Measurements from ENCODE around the gene ABCF3.

Gene ABCF3

DNA sequence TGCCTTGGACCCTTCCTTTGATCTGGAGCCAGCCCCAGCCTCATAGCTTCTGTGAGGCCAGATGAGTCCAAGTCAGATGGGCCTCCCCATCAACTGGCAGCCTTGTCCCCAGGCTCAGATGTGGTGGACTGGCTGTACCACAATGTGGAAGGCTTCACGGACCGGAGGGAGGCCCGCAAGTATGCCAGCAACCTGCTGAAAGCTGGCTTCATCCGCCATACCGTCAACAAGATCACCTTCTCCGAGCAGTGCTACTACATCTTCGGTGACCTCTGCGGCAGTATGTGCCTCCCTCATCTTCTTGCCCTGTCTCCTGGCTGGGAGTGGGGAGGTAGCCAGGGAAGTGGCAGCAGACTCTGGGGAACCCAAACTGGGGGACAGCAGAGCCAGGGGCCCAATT lies 18.2 kb upstream of the ABCF3 start:
- FAIRE-seq = no peak

DNA sequence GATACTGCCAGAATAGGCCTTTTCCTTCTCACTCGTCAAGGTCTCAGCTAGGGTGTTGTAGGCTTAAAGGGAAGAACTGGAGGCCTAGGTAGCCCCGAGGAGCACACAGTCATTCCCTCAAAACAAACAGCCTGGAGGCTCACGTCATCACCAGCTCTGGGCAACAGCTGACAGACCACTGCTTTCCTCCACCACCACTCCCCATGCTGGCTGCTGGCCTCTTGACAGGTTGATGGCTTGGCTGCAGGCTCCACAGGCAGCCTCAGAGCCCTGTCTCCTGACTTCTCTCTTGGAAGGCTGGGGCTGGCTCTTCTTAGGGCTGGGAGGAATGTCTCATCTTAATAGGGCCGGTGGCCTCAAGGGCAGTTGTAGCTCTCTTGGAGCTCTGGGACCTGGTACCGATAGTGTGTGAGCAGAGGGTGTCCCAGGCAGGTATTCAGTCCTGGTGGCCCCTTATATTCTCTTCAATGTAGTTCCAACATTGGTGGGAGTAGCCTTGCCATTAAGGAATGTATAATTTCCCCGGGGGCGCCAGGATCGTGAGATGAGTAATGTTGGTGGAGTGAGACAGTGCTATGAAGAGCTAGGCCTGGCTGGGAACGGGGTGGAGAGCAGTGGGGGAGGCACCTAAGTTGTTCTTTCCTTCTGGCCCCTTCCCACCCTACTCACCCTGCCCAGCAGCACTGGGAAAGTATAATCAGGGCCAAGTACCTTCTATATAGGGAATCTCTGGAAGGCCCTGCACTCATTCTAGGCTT lies 17.5 kb upstream of the ABCF3 start:
- no peak for FAIRE-seq

DNA sequence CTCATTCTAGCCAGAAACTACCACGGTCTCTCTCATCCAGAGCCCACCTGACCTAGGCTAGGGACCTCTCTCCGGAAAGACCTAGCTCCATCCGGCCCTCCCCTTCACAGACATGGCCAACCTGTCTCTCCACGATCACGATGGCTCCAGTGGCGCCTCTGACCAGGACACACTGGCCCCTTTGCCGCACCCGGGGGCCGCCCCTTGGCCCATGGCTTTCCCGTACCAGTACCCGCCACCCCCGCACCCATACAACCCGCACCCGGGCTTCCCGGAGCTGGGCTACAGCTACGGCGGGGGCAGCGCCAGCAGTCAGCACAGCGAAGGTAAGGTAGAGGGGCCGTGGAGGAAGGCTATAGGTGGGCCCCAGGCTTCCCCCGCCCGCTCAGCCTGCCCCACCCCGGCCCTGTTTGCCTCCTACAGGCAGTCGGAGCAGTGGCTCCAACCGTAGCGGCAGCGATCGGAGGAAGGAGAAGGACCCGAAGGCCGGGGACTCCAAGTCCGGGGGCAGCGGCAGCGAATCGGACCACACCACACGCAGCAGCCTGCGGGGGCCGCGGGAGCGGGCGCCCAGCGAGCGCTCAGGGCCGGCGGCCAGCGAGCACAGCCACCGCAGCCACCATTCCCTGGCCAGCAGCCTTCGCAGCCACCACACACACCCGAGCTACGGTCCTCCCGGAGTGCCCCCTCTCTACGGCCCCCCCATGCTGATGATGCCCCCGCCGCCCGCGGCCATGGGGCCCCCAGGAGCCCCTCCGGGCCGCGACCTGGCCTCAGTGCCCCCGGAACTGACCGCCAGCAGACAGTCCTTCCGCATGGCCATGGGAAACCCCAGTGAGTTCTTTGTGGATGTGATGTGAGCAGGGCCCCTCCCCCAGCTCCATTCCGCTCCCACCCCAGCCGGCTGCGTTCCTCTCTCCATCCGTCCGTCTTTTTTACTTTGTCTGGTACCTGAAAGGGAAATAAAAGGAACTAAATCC lies 15.8 kb upstream of the ABCF3 start:
- no peak for FAIRE-seq

GRCh38 chr3:184171562-184171961 lies 14.4 kb upstream of the ABCF3 start:
- FAIRE-seq = no peak

DNA sequence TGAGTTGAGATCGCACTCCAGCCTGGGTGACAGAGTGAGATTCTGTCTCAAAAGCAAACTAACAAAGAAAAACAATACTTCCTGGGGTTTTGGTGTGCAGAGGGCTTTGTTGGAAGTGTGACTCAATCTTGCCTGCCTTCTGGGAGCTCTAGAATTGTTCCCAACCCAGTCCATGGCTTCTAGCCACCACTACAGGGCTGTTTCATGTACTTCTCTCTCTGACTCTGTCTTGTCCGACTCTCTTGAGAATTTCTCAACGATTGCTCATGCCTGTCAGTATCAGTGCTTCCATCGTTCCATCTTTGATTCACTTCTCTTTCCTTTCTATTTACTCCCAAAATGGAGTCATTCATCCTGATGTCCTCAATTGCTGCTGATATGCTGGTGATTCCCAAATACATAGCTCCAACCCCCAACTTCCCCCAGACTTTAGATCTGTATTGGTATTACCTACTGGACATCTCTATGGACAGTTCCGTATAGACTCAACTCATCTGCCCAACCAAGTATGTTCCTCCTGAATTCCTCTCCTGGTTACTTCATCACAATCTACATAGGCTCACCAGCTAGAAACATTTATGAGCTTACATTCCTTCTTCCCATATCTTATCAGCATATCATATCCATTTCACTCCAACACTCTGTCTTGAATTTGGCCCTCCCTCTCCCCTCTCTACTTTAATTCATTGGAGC lies 13.2 kb upstream of the ABCF3 start:
- no peak for FAIRE-seq

DNA sequence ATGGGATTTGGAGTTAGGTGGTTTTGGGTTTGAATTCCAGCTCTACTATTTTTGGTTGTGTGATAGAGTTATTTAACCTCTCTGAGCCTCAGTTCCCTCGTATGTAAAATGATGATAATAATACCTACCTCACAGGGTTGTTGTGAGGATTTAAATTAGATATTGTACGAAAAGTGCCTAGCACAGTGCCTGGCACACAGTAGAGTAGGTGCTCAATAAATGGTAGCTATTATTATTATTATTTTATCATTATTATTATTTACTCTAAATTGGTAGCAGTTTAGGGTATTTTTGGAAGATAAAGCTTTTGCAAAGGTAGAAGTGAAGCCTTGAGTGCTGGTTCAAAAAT lies 12.7 kb upstream of the ABCF3 start:
- no peak for FAIRE-seq

DNA sequence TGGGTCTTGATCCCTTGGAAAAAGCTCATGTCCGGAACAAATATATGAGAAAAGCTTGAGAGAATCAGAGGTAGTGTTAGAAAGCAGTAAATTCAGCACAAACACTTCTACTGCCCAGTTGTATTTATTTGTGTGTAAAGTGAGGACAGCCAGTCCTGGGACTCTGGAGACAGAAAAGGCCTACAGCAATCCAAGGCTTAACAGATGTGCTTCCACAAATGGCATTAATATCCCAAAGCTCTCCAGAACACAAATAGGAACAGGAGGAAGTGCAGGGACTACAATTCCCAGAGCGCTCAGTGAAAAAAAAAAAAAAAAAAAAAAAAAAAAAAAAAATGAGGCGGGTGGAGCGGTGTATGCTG lies 11.7 kb upstream of the ABCF3 start:
- FAIRE-seq = no peak

DNA sequence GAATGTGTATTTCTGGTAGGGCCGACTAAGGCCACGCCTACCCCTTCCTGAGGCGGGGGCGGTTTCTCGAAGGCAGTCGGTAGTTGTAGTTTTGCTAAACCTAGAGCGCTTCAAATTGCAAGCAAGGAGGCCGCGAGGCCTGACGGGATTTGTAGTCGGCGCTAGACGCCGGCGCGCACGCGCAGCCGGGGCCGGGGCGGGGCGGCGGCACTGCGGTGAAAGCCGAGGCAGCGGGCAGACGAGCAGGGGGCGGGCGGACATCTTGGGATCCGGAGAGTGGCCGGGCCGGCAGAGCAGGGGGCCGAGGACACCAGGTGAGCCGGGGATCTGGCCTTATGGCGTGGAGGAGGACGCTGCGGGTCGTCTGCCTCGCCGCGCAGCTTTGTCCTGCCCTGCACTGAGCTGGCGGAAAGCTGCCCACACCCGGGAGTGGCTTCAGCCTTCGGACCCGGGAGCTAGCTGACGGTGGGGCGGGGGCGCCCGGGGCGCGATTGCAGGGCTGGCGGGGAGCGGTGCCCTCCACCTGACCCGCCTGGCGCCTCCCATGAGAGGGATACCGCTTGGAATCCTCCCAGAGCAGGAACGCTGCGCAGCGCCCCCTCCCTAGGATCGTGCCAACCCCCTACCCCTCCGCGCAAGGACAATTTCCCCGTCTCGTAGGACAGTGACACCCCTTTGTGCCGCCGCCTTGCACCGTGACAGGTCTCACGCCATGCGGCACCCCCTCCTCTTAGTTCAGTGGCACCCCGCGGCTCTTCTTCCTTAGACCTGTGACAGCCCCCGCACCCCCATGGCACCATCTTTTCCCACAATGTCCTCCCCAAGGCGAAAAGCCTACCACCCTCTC lies 11.1 kb upstream of the ABCF3 start, which contains the start of gene AP2M1:
Gene AP2M1 (plus strand): TSS at position 210 of the 847 bp plus-strand sequence. CDS start 2,139 bp downstream, outside the sequence.
- FAIRE-seq = no peak

- FAIRE-seq = no peak
Observed at GRCh38 chr3:184175506-184175905, 10.5 kb upstream of the ABCF3 start.

DNA sequence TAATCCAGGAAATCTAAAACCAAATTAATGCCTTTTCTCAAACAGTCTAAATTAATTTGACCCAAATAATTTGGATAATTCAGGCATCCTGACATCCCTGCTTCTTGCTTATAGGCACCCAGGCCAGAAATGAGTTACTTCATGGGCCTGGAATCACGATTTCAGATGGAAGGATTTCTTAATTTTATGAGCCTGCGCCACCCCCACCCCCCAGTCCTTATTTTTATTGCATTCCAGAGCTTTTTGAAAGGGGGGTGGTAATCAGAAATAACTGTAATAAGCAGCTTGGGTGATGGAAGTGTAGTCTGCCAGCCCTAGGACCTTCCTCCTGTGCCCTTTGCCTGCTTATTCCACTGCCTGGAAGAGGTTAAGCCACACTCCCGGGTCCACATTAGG lies 10.0 kb upstream of the ABCF3 start:
- FAIRE-seq = no peak

DNA sequence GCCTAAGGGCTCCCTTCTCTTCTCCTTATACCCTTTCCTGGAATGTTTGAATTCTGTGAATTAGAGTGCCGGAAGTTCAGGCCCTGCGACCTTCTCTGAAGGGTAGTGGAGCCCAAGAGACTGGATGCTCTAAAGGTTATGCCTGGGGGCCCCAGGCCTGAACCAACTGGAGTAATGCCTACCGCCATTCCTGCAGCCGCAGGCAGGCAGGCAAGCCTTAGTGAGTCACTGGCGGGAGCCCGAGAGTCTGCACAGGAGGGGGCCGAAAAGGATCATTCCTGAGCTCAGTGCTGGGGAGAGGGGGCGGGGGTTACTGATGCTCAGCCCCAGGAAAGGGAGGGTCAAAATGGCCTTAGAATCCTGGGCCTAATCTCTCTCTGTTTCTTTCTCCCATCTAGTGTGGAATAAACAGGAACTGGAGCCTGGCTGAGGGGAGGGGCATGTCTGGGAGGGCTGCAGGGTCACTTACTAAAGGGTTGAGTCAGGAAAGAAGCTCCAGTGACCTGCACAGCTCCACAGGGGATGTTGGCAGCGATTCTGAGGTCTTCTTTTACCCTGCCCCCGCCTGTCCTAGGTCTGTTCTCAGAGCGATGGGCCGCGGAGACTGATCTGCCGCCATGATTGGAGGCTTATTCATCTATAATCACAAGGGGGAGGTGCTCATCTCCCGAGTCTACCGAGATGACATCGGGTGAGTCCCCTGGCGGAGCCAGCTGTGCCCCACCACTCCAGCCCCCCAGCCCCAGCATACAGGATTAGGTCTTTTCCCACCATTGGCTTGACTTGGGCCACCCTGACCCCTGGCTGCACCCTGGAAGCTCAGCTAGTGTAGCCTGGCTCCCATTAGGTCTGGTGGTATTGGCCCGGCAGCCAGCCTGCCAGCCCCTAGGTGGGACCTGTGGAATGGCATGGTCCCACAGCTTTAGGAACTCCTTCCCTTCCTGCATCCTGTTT lies 9.3 kb upstream of the ABCF3 start:
- no peak for FAIRE-seq

GRCh38 chr3:184177331-184177731 lies 8.7 kb upstream of the ABCF3 start:
- no peak for FAIRE-seq

DNA sequence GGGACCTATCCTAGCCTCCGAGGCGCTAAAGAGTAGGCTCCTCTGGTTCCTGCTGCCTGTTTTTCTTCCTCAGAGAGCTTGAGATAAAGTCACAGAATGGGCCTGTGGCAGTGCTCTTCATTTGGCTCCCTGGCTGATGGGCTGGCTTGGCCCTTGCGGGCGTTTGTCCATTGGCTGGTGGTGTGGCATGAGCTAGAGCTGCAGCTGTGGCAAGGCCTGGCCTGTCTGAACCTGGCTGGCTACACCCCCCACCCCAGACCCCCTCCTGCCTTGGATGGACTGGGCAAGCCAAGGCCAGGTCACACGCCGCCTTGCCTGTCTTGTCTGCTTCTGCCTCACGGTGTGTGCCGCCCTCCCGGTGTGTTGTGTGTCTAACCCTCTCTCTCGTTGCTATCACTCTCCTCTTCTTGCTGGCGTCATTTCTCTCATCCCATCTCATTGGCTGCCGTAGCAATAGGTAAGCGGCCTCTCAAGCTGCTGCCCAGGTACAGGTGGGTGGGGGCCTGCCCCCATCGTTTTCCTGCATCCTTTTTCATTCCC lies 8.2 kb upstream of the ABCF3 start:
- no peak for FAIRE-seq

DNA sequence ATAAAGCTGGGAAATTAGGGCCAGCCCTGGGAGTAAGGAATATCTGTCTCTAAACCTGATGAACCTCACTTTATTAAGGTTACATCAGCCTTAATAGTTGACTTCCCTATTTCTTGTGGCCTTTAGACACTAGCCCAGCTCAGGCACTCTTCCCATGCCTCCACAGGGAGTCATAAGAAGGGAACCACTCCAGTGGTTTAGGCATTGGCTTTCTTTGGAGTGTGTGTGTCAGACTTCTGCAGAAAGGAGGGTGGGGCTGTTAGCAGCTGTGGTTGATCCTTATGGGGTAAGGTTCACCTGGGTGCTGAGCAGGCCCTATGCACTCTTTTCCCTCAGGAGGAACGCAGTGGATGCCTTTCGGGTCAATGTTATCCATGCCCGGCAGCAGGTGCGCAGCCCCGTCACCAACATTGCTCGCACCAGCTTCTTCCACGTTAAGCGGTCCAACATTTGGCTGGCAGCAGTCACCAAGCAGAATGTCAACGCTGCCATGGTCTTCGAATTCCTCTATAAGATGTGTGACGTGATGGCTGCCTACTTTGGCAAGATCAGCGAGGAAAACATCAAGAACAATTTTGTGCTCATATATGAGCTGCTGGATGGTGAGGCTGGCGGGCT lies 7.4 kb upstream of the ABCF3 start:
- no peak for FAIRE-seq

DNA sequence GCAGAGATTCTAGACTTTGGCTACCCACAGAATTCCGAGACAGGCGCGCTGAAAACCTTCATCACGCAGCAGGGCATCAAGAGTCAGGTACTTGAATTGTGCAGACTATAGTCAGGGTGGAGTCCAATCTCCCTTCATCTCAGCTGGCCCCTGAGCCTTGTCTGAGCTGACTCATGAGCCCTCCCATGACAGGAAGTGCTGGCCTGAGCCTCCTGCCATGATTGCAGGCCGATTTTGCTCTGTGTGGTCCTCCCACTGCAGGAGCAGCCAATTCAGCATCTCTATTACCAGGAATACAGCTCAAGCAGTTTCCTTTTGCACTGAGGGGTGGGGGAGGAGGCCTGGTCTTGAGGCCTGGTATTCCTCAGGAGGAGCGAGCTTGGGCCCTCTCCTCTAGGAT lies 5.8 kb upstream of the ABCF3 start:
- FAIRE-seq = no peak

DNA sequence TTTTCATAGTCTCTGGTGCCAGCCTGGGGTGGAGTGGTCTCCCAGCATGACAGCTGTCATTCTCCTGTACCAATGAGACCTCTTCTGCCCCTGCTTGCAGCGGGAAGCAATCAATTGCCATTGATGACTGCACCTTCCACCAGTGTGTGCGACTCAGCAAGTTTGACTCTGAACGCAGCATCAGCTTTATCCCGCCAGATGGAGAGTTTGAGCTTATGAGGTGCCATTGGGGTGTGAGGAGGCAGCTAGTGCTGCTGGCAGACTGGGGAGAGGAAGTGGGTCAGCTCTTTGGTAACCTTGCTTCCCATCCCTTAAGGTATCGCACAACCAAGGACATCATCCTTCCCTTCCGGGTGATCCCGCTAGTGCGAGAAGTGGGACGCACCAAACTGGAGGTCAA lies 4.4 kb upstream of the ABCF3 start:
- FAIRE-seq = no peak

GRCh38 chr3:184183679-184184078 lies 2.3 kb upstream of the ABCF3 start:
- no peak for FAIRE-seq

GRCh38 chr3:184184546-184185230 lies 1.3 kb upstream of the ABCF3 start:
- no peak for FAIRE-seq

GRCh38 chr3:184185461-184186183 lies 377 bp upstream of the ABCF3 start:
- FAIRE-seq = no peak
